HEK293T (cell line): Measurements from ENCODE around the gene PYCR2.

Experiments used
- ARNT ChIP-seq: fragments of 450-650 bp; IDR thresholded peaks from 2 replicates; pipeline ENCODE4 v1.6.1; 2017; ENCODE audit warnings: mild to moderate bottlenecking
- BHLHE40 ChIP-seq: fragments of 450-650 bp; IDR thresholded peaks from 2 replicates; pipeline ENCODE4 v1.6.1; 2016; ENCODE audit warnings: mild to moderate bottlenecking, moderate library complexity, borderline replicate concordance
- FOXK2 ChIP-seq: fragments of 450-650 bp; IDR thresholded peaks from 2 replicates; pipeline ENCODE4 v1.6.1; 2016; ENCODE audit warnings: mild to moderate bottlenecking
- FOXM1 ChIP-seq: fragments of 450-650 bp; IDR thresholded peaks from 2 replicates; pipeline ENCODE4 v1.6.1; 2017; ENCODE audit warnings: mild to moderate bottlenecking, borderline replicate concordance
- HDGF ChIP-seq: fragments of 450-650 bp; IDR thresholded peaks from 2 replicates; pipeline ENCODE4 v1.6.1; 2017; ENCODE audit warnings: antibody characterized with exemption, borderline replicate concordance
- L3MBTL2 ChIP-seq: fragments of 450-650 bp; conservative IDR thresholded peaks from 2 replicates; pipeline ENCODE4 v1.6.1; 2016; ENCODE audit warnings: mild to moderate bottlenecking
- NFRKB ChIP-seq: fragments of 450-650 bp; IDR thresholded peaks from 2 replicates; pipeline ENCODE4 v1.6.1; 2016; ENCODE audit warnings: mild to moderate bottlenecking, moderate library complexity
- PKNOX1 ChIP-seq: fragments of 450-650 bp; IDR thresholded peaks from 2 replicates; pipeline ENCODE4 v1.6.1; 2016
- SP1 ChIP-seq: fragments of 450-650 bp; IDR thresholded peaks from 2 replicates; pipeline ENCODE4 v1.6.1; 2017
- SUZ12 ChIP-seq: fragments of 450-650 bp; IDR thresholded peaks from 2 replicates; pipeline ENCODE4 v1.6.1; 2016; ENCODE audit warnings: mild to moderate bottlenecking
- TARDBP ChIP-seq: fragments of 450-650 bp; IDR thresholded peaks from 2 replicates; pipeline ENCODE4 v1.6.1; 2016
- ZNF384 ChIP-seq: fragments of 450-650 bp; IDR thresholded peaks from 2 replicates; pipeline ENCODE4 v1.6.1; 2016

DNA sequence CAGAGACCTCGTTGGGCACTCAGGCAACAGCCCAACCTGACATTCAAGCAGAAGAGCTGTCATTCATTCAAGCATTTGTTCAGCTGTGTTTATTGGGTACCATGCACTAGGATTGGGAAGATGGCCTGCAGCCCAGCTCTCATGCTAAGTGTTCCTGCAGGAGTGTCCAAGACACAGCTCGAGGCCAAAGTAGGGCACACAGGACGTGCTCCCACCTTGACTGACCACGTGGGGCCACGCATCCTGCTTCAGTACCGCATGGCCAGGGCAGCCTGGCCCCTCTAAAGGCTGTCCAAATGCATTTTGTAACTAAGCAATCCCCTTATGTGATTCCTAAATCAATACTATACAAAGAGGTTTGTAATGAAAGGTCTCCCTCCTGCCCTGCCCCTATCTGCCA is 9.7 kb downstream of the PYCR2 start:
- TF ChIP-seq SUZ12 (no peak), L3MBTL2 (no peak), SP1 (no peak), BHLHE40 (no peak), HDGF (no peak), FOXM1 (no peak), ZNF384 (no peak), ARNT (no peak), NFRKB (no peak), TARDBP (no peak), FOXK2 (no peak), PKNOX1 (no peak)
